ENCODE results near the gene FGF12. TPM values are rescaled to one million over a fixed set of nuclear protein-coding genes. Genes with fewer than 3 reads are reported as not detected.

The FGF12 gene
- total and polyA plus RNA-seq, 2 experiments from 2014 or later, result 6.0 to 14.3 TPM

DNA sequence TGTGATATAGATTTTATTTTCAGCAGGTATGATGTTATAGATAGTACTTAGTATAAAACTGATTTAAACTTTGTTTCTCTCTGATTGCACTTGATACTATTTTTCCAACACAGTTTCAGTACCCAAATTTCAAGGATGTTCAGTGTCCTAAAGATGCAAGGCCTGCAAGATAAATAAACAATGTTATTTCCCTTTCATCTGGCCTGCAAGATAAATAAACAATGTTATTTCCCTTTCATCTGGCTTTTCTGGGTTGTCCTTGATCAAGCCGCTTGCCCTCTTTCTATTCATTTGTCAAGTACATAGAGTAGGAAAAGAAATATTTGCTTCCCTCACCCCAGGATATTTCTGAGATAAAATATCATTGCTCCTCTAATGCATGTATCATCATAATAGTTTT lies 571.0 kb downstream of the FGF12 start:
- no peaks in the 10 kb centered on the region for H3K9me2 ChIP-seq (ENCODE audit: insufficient read depth)
- H4K20me1 ChIP-seq (replicated peaks; ENCODE audit: insufficient read depth), result no peaks in the 10 kb centered on the region
- DNase-seq (ENCODE audit: low spot score) (no peak), ATAC-seq (no peak)
- no peak overlapping the region for H3K4me2 ChIP-seq
- 0 out of 2 replicates have a peak, but pooled peaks cover 4% of the 10 kb centered on the region for H3K4me1 ChIP-seq (ENCODE audit: insufficient read depth)
- Mint-ChIP-seq H3K4me1 (peaks cover 23% of the 10 kb centered on the region), H3K4me3 (no peak overlapping the region), H3K27me3 (ENCODE audit: insufficient read depth, low read depth, poor library complexity) (peaks cover 3% of the 10 kb centered on the region), H3K36me3 (ENCODE audit: low read depth) (no peaks in the 10 kb centered on the region), H3K27ac (no peak overlapping the region), H3K9me3 (no peaks in the 10 kb centered on the region)
- no peaks in the 10 kb centered on the region for H3F3A ChIP-seq (replicated peaks; ENCODE audit: low read depth)
- no peak overlapping the region for H3K27ac ChIP-seq (ENCODE audit: low read depth)
- H3K27me3 ChIP-seq (ENCODE audit: insufficient read depth), result no peaks in the 10 kb centered on the region
- TF ChIP-seq ZNF114 (CRISPR knock-in tag; IDR thresholded peaks at IDR 0.05) (no peak), NANOG (IDR thresholded peaks at IDR 0.05; ENCODE audit: borderline replicate concordance) (no peak), STAT1 (IDR thresholded peaks at IDR 0.05; ENCODE audit: unreplicated experiment) (no peak), CREB1 (CRISPR knock-in tag; IDR thresholded peaks at IDR 0.05; ENCODE audit: low read depth) (no peak), JUNB (IDR thresholded peaks at IDR 0.05; ENCODE audit: unreplicated experiment) (no peak), EZH2 (IDR thresholded peaks at IDR 0.05; ENCODE audit: low read depth, unreplicated experiment) (no peak), CTCF (conservative IDR thresholded peaks at IDR 0.05; ENCODE audit: low read depth in 2 of 2) (no peak), EZH2phosphoT487 (IDR thresholded peaks at IDR 0.05; ENCODE audit: unreplicated experiment) (no peak), POLR2AphosphoS5 (IDR thresholded peaks at IDR 0.05; ENCODE audit: low read depth) (no peak), ZNF331 (CRISPR knock-in tag; IDR thresholded peaks at IDR 0.05; ENCODE audit: low read depth) (no peak), ZNF462 (CRISPR knock-in tag; IDR thresholded peaks at IDR 0.05) (no peak)
- TF ChIP-seq, protein P1, sequence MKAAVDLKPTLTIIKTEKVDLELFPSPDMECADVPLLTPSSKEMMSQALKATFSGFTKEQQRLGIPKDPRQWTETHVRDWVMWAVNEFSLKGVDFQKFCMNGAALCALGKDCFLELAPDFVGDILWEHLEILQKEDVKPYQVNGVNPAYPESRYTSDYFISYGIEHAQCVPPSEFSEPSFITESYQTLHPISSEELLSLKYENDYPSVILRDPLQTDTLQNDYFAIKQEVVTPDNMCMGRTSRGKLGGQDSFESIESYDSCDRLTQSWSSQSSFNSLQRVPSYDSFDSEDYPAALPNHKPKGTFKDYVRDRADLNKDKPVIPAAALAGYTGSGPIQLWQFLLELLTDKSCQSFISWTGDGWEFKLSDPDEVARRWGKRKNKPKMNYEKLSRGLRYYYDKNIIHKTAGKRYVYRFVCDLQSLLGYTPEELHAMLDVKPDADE (IDR thresholded peaks at IDR 0.05), result no peak
- TF ChIP-seq, protein P2, sequence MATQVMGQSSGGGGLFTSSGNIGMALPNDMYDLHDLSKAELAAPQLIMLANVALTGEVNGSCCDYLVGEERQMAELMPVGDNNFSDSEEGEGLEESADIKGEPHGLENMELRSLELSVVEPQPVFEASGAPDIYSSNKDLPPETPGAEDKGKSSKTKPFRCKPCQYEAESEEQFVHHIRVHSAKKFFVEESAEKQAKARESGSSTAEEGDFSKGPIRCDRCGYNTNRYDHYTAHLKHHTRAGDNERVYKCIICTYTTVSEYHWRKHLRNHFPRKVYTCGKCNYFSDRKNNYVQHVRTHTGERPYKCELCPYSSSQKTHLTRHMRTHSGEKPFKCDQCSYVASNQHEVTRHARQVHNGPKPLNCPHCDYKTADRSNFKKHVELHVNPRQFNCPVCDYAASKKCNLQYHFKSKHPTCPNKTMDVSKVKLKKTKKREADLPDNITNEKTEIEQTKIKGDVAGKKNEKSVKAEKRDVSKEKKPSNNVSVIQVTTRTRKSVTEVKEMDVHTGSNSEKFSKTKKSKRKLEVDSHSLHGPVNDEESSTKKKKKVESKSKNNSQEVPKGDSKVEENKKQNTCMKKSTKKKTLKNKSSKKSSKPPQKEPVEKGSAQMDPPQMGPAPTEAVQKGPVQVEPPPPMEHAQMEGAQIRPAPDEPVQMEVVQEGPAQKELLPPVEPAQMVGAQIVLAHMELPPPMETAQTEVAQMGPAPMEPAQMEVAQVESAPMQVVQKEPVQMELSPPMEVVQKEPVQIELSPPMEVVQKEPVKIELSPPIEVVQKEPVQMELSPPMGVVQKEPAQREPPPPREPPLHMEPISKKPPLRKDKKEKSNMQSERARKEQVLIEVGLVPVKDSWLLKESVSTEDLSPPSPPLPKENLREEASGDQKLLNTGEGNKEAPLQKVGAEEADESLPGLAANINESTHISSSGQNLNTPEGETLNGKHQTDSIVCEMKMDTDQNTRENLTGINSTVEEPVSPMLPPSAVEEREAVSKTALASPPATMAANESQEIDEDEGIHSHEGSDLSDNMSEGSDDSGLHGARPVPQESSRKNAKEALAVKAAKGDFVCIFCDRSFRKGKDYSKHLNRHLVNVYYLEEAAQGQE (IDR thresholded peaks at IDR 0.05; ENCODE audit: unreplicated experiment), result no peak
- no peaks in the 10 kb centered on the region for H3K36me3 ChIP-seq (ENCODE audit: insufficient read depth)
- no peaks in the 10 kb centered on the region for H3K79me2 ChIP-seq (replicated peaks; ENCODE audit: insufficient read depth)
- H2AFZ ChIP-seq, result no peak overlapping the region
- H3K4me3 ChIP-seq, result no peak overlapping the region
